HG03280 (cell line): Measurements from ENCODE around the gene DOCK7.
"Not testable (repeated sequence)": the region's sequence is repeated elsewhere in the genome, so short reads cannot be mapped to it uniquely, and the experiment has no call there.

Experiments
- ATAC-seq: cut with Tn5 transposase; IDR thresholded peaks from one replicate; pipeline ENCODE4 v1.9.1; 2021; ENCODE audit warnings: mild to moderate bottlenecking, moderate library complexity; ENCODE audit not compliant: unreplicated experiment

The DOCK7 gene, protein sequence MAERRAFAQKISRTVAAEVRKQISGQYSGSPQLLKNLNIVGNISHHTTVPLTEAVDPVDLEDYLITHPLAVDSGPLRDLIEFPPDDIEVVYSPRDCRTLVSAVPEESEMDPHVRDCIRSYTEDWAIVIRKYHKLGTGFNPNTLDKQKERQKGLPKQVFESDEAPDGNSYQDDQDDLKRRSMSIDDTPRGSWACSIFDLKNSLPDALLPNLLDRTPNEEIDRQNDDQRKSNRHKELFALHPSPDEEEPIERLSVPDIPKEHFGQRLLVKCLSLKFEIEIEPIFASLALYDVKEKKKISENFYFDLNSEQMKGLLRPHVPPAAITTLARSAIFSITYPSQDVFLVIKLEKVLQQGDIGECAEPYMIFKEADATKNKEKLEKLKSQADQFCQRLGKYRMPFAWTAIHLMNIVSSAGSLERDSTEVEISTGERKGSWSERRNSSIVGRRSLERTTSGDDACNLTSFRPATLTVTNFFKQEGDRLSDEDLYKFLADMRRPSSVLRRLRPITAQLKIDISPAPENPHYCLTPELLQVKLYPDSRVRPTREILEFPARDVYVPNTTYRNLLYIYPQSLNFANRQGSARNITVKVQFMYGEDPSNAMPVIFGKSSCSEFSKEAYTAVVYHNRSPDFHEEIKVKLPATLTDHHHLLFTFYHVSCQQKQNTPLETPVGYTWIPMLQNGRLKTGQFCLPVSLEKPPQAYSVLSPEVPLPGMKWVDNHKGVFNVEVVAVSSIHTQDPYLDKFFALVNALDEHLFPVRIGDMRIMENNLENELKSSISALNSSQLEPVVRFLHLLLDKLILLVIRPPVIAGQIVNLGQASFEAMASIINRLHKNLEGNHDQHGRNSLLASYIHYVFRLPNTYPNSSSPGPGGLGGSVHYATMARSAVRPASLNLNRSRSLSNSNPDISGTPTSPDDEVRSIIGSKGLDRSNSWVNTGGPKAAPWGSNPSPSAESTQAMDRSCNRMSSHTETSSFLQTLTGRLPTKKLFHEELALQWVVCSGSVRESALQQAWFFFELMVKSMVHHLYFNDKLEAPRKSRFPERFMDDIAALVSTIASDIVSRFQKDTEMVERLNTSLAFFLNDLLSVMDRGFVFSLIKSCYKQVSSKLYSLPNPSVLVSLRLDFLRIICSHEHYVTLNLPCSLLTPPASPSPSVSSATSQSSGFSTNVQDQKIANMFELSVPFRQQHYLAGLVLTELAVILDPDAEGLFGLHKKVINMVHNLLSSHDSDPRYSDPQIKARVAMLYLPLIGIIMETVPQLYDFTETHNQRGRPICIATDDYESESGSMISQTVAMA (N-terminal part only)

DNA sequence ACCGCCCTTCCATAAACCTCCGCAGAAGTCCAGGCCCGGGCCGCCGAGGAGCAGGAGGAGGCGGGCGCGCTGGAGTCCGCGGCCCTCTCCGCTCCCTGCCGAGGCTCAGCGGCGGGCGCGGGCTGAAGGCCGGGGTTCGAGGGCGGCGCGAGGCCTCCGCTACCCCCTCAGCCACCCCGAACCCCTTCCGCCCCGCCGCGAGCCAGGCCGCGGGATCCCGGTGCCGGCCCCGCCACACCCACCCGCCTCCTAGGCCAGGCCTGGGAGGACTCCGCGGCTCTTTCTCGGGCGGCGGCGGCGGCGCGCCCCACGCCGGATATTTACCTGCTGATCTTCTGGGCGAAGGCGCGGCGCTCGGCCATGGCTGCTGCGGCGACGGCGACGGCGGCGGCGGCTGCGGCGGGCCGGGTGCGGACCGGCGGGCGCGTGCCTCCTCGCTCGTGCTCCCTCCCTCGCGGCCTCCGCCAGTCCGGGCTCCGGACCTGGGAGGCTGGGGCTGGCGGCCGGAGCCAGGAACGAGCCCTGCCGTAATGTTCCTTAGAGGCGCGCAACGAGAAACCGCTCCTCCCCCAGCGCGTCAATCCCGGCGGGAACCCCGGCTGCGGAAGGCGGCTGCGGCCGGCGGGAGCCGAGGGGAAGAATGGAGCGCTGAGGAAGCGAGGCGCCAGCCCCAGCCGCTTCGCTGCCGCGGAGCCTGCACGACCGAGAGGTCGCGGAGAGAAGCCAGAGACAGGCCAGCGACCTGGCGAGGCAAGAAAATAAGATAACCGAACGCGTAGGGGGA lies at the start of gene DOCK7:
DOCK7 (minus strand) TSS at position 484 of the 784 bp plus-strand sequence; CDS start at position 362, 122 bp downstream.
- ATAC-seq, result peak; percentile 75

DNA sequence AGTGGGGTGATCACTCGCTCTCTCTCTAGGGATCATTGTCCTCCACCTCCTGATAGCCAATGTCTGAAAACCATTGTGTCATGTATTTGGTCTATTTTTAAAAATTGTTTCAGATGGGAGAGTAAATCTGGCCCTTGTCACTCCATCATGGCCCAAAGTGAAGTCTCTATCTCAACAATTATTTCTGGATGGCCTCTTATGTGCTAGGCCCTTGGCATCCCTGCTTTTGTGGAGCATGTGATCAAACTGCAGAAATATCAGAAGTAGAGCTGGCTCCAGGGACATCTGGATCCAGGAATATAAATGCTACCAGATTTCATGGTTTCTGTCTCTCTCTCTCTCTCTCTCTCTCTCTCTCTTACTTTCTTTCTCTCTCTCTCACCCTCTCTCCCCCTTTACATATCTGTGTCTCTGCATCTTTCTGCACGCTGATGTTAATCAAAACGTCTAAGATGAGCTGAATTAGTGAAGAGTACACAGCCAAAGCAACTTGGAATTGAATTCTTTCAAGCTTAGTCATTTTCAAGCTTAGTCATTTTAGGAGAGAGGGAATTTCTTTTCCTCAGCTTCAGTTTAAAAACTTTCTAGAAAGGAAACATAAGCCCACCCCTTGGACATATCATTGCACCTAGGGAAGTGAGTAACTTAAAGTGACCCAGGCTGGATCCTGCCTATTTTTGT lies 47.4 kb upstream of the DOCK7 start:
- ATAC-seq, result no peak

DNA sequence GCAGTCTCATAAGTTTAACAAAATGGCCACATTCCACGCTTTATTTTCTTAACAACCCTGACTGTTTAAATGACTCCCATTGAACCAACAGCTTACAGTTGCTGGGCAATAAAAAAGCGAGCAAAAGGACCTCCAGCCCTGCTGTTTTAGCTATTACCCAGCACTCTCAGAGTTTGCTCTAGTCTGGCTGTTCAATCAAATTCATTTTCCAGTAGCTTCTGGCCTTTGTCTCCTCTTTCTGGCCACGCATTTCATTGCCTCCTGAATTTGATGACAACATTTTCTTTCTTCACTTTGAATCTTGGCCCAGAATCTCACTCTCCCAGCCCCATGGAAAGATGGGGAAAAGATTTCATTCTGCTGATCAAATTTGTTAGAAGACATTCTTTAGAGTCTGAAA lies 44.1 kb upstream of the DOCK7 start:
- ATAC-seq, result no peak

DNA sequence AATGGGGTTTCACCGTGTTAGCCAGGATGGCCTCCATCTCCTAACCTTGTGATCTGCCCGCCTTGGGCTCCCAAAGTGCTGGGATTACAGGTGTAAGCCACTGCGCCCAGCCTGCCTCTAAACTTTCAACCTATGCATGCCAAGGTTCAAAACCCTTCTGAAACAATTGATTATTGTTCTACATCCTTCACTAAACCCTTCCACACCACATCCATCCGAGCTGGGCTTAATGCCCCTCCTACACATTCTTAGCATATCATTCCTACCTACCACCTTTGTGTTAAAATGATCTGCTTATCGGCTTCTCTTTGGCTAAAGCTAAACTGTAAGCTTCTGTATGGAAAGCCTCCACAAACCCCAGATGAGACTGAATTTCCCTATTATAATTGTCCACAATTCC lies 40.8 kb upstream of the DOCK7 start:
- no peak for ATAC-seq

DNA sequence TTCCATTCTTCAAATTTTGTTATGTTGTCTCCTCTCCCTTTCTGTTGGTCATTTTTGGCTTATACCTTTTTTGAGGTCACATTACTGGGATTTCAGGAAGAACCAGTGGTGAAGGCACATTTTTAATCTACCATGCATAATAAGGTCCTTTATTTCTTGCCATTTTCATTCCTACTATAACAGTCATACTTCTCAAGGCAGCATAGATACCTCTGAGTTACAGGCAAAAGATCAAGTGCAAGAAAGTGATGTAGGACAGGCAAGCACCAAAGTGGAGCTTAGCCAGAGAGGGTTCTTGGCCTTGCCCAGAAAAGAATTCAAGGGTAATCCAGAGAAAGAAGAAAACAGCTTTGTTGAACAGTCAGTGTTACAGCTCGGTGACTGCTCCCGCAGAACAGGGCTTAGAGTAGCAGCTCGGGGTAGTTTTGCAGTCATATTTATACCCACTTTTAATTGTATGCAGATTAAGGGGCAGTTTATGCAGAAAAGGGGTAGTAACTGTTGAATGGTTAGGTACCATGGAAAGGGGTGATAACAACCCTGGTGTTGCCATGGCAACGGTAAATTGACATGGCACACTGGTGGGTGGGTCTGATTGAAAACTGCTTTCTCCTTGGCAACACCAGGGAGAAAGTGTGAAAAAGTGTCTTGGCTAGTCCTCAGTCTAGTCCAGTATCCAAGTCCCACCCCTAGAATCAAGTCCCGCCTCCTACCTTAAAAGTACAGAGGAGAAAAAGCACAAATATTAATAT lies 39.6 kb upstream of the DOCK7 start:
- no peak for ATAC-seq

GRCh38 chr1:62726011-62726442 lies 37.8 kb upstream of the DOCK7 start:
- ATAC-seq, result no peak

- ATAC-seq, result no peak
Observed at GRCh38 chr1:62725255-62725654, 37.1 kb upstream of the DOCK7 start.

DNA sequence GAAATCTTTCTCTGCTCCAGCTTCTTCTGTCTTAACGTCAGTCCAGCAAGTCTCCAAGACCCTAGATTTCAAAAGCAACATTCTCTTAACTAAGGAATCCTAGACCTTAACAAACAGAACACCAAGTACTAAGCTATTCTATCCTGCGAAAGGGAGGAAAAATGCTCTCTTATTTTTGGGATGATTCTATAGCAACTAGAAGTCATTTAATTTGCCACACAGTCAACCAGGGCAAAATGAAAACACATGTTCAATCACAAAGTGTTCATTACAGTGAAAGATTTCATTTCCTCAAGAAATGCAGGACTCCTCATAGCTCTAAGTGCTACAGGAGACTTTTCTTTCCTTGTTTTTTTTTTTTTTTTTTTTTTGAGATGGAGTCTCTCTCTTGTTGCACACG lies 36.2 kb upstream of the DOCK7 start:
- ATAC-seq, result no peak

- ATAC-seq, result no peak
Observed at GRCh38 chr1:62723883-62724282, 35.7 kb upstream of the DOCK7 start.

- peak; percentile 75 for ATAC-seq
Observed at GRCh38 chr1:62722796-62723195, 34.6 kb upstream of the DOCK7 start.

GRCh38 chr1:62720946-62721554 lies 32.9 kb upstream of the DOCK7 start:
- no peak for ATAC-seq

- ATAC-seq, result not testable (repeated sequence)
Observed at GRCh38 chr1:62718400-62718799, 30.2 kb upstream of the DOCK7 start.

GRCh38 chr1:62717483-62717882 lies 29.3 kb upstream of the DOCK7 start:
- no peak for ATAC-seq

- no peak for ATAC-seq
Observed at GRCh38 chr1:62716397-62716796, 28.2 kb upstream of the DOCK7 start.

GRCh38 chr1:62712336-62713243 lies 24.4 kb upstream of the DOCK7 start:
- no peak for ATAC-seq

DNA sequence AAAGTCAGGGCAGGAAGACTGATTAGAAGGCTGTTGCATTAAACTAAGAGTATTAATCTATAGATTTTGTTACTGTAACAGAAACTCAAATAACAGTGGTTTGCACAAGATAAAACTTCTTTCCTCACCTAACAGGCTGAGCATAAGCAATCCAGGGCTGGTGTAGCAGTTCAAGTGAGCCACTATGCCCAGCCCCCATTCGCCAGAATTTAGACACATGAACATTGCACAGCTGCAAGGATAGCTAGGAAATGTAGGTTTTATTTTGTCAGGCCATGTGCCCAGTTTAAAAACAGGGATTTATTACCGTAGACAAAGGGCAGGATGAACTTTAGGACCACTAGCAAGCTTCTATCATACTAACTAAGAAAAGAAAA lies 19.5 kb upstream of the DOCK7 start:
- no peak for ATAC-seq

DNA sequence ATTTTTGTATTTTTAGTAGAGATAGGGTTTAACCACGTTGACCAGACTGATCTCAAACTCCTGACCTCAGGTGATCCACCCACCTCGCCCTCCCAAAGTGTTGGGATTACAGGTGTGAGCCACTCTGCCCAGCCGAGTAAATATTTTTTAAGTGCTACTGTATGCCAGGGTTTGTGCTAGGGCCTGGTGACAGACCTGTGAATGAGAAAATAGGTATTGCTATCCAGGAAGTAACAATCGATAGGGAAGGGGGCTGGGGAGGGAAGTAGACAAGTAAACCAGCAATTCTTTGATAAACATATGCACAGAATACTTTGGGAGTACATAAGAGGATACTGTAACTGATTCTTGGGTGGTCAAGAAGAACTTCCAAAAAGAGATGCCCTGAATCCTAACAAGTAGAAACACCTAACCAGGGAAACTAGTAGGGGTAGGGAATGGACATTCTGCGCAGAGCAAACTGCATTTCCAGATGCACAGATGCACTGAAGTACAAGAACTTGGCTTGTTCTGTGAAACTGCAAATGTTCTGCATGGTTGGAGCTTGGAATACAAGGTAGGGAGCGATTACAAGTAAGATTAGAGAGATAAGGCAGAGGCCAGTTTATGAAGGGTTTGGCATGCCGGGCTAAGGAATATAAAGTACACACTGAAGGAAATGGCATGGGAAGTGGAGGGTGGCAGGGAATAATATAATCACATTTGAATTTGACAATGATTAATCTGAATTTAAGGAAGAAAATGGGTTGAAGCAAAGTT lies 19.0 kb upstream of the DOCK7 start:
- no peak for ATAC-seq
